Middle frontal gyrus (tissue), 1 donor: ENCODE results near the gene KHDC1L.
"Not testable (repeated sequence)": the region's sequence is repeated elsewhere in the genome, so short reads cannot be mapped to it uniquely, and the experiment has no call there.

Source experiments
- DNase-seq: peaks from one replicate; pipeline ENCODE4 v3.0.0-alpha.2; 2015; ENCODE audit warnings: low spot score; ENCODE audit errors: extremely low spot score

The KHDC1L gene

DNA sequence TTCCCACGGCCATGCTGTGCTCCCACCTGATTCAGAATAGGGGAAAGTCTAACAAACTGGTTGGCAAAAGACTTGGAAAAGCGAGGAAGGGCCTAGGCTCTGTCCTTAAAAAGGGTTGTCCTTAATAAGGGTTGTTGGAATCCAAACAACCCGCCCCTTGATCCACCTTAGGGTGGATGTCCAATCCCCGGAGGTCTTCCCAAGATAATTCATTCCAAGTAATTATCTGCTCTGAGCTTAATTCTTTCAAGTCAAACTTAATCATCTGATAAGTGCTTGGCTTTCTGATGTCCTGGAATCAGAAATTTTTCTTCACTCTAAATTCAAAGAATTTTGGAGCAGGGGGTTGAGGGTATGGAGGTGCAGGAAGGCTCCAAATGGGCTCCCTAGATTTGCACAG lies at the start of gene KHDC1L:
KHDC1L (minus strand) TSS at position 101 of the 400 bp plus-strand sequence; CDS start at position 13, 88 bp downstream.
- no peak for DNase-seq

- not testable (repeated sequence) for DNase-seq
Measured at GRCh38 chr6:73269296-73269695, 44.0 kb upstream of the KHDC1L start.

DNA sequence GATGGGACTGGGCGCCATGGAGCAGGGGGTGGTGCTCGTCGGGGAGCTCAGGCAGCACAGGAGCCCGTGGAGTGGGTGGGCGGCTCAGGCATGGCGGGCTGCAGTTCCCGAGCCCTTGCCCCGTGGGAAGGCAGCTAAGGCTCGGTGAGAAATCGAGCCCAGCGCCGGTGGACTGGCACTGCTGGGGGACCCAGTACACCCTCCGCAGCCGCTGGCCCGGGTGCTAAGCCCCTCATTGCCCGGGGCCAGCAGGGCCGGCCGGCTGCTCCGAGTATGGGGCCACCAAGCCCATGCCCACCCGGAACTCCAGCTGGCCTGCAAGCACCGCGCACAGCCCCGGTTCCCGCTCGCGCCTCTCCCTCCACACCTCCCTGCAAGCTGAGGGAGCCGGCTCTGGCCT lies 43.6 kb upstream of the KHDC1L start:
- not testable (repeated sequence) for DNase-seq

DNA sequence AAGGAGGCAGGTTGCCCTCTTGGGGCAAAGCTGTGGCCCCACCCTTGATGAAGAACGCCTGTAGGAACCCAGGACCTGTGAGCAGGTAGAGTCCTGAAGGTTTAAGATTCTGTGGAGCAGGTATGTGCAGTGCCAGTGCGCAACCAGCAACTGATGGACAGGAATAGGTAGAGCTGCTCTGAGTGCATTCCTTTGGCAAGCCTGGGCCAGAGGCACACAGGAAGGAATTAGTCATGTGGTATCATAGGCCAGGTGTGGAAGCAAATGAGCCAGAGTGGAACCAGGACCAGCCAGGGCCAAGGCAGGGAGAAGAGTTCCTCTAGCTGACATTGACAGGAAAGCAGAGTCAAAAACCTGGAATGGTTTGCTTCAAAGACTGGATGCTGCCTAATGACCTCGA lies 39.1 kb upstream of the KHDC1L start:
- no peak for DNase-seq

- no peak for DNase-seq
Measured at GRCh38 chr6:73263570-73263909, 38.2 kb upstream of the KHDC1L start.

DNA sequence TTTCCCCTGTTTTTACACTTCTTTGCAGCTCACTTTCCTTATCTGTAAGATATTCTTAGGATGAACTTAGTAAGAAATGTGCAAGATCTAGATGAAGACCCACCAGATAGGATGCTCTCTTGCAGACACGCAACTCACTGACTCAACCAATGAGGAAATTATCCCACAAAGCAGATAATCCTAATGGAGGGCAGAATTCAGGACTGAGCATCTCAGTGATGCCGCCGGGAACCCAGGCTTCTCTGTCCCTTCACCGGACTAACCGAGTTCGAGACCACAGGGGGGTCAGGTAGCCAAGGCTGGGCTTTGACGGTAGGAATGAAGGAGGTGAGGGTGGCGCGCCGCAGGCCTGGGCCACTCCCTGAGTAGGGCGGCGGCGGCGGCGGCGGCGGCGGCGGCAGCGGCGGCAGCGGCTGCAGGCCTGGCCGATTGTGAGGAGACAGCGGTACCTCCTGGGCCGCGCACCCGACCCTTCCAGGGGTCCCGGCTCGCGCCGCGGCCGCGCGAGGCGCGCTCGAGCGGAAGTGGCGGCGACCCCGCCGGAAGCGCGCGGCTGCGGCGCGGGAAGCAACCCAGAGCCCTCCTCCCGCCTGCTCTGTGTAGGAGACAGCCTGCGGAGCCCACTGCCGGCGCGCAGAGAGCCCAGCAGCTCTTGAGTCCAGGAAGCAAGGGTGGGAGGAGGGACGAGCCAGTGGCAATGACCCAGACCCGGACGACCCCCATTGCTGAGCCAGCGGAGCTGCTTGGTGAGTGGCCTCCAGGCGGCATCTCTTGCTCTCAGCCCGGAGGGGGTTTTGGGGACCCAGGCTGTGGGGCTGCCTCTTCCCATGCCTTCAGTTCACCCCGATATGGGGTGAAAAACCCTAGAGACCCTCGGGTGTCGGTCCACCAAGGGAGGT lies 37.6 kb upstream of the KHDC1L start, which contains the start of gene KHDC1:
KHDC1 (minus strand) TSS at position 526 of the 899 bp plus-strand sequence. CDS start 20,679 bp downstream, outside the sequence.
- DNase-seq, result peak; percentile 25

DNA sequence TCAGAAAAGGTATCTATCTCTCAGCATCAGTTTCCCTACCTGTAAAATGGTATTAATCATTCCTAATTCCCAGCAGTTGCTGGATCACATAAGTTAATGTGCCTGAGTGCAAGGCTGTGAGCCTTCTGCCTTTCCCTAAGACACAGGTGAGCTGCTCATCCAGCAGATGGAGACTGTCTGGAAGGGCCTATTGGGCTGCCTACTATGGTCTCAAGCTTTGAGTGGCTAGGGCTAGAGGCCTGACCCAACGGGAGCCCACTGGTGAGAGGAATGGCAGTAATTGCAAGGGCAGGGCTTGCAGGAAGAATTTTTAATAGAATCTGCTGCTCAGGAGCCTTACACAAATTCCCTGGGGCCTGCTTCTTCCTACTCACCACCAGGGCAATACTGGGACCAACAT lies 33.4 kb upstream of the KHDC1L start:
- DNase-seq, result no peak

DNA sequence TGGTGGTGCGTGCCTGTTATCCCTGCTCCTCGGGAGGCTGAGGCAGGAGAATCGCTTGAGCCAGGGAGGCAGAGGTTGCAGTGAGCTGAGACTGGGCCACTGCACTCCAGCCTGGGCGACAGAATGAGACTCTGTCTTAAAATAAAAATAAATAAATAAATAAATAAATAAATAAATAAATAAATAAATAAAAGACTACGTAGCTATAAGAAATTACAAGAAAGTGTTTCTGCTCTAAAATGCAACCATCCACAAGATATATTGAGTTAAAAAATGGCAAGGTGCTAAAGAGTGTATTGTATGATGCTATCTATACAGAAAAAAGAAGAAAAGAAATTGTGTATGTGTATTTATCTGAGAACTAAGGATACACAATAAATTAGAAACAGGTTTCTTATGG lies 29.0 kb upstream of the KHDC1L start:
- DNase-seq, result not testable (repeated sequence)

- no peak for DNase-seq
Measured at GRCh38 chr6:73252703-73253102, 27.4 kb upstream of the KHDC1L start.

- no peak for DNase-seq
Measured at GRCh38 chr6:73250016-73250415, 24.7 kb upstream of the KHDC1L start.

DNA sequence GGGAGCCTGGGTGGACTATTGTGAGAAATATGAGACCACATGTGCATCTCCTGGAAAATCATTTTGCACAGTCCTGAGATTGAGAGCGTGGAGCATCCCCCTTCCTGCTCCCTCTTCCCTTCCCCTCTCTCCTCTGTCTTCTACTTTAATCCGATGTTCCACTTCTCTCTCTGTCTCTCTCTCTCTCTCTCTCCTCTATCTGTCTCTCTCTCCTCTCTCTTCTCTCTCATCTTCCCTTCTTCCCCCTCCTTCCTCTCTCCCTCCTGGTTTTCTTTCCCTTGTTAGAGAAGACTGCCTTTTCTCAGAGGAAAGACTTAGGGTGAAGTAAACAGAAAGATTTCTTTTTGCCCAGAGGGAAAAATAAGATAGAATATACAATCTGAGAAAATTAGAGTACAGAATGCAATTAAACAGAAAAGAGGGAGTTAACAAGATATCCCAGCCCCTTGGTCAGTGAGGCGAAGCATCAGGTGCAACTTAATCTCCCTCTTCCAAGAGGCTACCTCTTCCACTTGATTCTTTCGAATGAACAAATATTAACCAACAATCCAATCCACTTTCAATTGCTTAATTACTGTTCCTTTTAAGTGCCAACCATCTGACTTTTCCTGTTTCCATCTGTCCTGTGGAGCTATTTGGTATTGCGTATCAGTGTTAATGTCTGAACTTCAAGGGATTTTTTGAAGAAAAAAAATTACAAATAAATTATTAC lies 23.1 kb upstream of the KHDC1L start:
- no peak for DNase-seq

- no peak for DNase-seq
Measured at GRCh38 chr6:73242001-73242400, 16.7 kb upstream of the KHDC1L start.

DNA sequence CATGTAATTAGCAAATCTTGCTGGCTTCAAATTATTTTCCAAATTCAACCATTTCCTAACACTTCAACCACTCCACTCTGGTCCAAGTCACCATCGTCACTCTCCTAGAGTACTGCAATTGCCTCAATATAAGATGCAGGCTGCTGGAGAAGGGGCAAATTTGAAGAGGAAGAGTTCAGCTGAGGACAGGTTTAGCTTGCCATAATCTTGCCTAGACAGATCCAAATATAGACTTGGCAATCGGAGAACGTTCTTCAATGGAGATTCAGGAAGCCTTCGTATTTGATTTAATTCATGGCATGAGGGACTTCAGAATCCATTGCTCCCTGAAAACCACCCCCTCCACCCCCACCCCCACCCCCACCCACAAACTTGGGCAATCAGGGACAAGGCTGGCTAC lies 15.4 kb upstream of the KHDC1L start:
- DNase-seq, result no peak

DNA sequence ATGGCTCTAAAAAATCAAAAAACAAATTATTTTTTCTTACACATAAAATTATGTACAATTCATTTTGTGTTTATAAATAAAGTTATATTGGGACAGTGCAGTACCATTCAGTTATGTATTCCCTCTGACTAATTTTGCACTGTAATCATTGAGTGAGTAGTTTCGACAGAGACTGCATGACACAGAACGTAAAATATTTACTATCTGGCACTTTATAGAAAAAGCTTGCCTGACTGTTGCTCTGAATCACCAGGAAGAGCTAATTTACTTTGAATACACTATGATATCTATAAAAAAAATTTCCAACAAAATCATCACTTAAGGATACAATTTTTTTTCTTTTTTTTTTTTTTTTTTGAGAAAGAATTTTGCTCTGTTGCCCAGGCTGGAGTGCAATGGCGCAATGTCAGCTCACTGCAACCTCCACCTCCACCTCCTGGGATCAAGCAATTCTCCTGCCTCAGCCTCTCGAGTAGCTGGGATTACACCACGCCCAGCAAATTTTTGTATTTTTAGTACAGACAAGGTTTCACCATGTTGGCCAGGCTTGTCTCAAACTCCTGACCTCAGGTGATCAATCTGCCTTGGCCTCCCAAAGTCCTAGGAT lies 11.0 kb upstream of the KHDC1L start:
- no peak for DNase-seq

GRCh38 chr6:73234733-73235132 lies 9.4 kb upstream of the KHDC1L start:
- no peak for DNase-seq

DNA sequence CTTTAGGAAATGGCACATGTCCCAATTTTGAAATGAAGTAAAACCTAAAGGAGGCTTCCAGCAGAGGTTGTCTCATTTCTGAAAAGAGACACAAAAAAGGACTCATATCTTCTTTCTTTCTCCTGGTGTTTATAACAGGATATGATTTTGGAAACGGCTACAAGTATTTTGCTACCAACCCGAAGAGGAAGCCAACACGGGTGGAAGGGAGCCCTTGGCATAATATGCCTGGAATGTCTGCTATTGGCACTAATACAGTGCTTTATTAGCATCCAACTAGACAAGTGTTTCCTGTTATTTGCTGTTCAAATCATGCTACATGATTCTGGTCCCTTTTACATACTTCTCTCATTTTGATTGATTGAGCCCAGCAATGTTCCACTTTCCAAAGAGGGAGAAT lies 8.7 kb upstream of the KHDC1L start:
- DNase-seq, result not testable (repeated sequence)

DNA sequence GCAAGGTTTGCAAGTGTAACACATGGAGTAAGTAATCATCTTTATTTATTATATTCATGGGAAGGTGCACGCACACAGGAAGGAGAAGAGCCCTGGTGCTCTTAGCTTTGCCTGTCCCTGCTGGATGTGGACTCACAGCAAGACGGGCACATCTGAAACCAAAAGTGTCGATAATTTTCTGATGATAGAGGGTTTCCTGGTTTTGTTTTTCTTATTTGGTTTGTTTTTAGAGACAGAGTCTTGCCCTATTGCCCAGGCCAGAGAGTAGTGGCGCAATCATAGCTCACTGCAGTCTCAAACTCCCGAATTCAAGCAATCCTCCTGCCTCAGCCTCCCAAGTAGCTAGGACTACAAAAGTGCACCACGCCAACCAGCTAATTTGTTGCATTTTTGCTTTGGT lies 7.8 kb upstream of the KHDC1L start:
- no peak for DNase-seq

GRCh38 chr6:73231986-73232391 lies 6.7 kb upstream of the KHDC1L start:
- DNase-seq, result no peak

DNA sequence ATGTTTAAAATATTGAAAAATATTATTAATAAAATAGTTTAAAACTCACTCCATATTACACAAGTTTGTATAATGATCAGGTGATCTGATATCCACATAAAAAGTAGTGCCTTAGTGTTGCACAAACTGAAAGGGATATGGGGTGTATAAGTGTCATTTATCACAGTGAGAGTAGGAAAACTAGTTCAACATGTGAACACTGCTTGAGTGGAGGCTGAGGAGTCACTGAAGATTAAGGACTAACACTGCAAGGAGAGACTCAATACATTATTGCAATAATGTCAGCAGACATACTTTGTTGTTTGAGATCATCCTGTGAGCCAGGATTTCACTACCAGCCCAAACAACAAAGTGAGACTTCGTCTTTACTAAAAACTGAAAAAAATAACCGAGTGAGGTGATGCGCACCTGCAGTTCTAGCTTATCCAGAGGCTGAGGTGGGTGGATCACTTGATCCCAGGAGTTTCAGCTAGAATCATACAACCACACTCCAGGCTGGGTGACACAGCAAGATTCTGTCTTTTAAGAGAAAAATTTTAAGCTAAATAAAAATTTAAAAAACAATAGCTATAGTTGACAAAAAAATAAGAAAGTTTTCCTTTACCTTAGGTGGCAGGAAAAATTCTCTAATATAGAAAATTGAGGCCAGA lies 2.4 kb upstream of the KHDC1L start:
- DNase-seq, result no peak

DNA sequence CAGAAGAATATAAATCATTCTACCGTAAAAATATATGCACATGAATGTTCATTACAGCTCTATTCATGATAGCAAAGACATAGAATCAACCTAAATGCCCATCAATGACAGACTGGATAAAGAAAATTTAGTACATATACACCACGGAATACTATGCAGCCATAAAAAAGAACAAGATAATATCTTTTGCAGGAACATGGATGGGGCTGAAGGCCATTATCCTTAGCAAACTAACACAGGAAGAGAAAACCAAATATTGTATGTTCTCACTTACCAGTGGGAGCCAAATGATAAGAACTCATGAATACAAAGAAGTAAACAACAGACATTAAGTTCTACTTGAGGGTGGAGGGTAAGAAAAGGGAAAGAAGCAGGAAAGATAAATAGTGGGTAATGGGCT lies 8.4 kb downstream of the KHDC1L start:
- no peak for DNase-seq

DNA sequence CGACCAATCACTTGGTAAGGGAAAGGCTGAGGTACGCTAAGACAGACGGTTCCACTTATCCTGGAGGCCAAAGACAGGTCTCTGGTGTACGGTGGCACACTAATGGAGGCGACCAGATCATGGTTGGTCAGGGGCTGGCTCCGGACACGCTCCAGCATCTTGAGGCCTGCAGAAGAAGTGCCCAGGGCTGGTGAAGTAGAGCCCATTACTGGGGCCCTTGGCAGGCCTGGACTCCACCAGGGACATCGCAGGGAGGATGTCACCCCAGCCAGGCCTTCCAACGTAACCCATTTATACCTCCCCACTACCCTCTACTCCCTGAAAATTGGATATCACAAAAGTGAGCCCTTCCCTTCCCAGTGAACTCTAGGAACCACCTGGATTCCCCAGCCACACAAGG lies 16.2 kb downstream of the KHDC1L start:
- DNase-seq, result no peak
